Psoas muscle (tissue), 8 donors: ENCODE data around the gene PGK1. TPM values are rescaled to one million over a fixed set of nuclear protein-coding genes. Genes with fewer than 3 reads are reported as not detected.
"Not testable (repeated sequence)": the region's sequence is repeated elsewhere in the genome, so short reads cannot be mapped to it uniquely, and the experiment has no call there.

Experiments
- ATAC-seq, 4 donors: fragments of 200-7000 bp; cut with Tn5 transposase; one replicate each; pipeline ENCODE4 v1.9.1; 2020; ENCODE audit warnings: moderate library complexity in 3 of 4, mild to moderate bottlenecking in 2 of 4
- DNase-seq, 2 donors: peaks; one replicate each; pipeline ENCODE4 v3.0.0-alpha.2; 2020
- H3K27ac ChIP-seq: fragments of 200-600 bp; one replicate; pipeline ENCODE4 v1.8.0; 2022
- H3K27me3 ChIP-seq, 3 donors: fragments of 200-600 bp in 1 of 3; one replicate each; pipeline versions ENCODE4 v1.6.1 to v1.8.0; 2013 to 2022; ENCODE audit warnings: low read length in 2 of 3, mild to moderate bottlenecking in 2 of 3, moderate library complexity in 1 of 3; ENCODE audit not compliant: insufficient read depth in 3 of 3
- H3K36me3 ChIP-seq, 2 donors: fragments of 200-600 bp in 1 of 2; one replicate each; pipeline versions ENCODE4 v1.6.1 to v1.8.0; 2013 to 2022; ENCODE audit warnings: low read depth in 1 of 2, mild to moderate bottlenecking in 1 of 2, moderate library complexity in 1 of 2; ENCODE audit not compliant: insufficient read depth in 1 of 2
- H3K4me1 ChIP-seq: fragments of 200-600 bp; one replicate; pipeline ENCODE4 v1.8.0; 2022
- H3K4me3 ChIP-seq: fragments of 200-600 bp; one replicate; pipeline ENCODE4 v1.8.0; 2022; ENCODE audit warnings: mild to moderate bottlenecking
- H3K9me3 ChIP-seq: fragments of 200-600 bp; one replicate; pipeline ENCODE4 v1.8.0; 2022
- CTCF ChIP-seq: fragments of 200-600 bp; IDR thresholded peaks from one replicate; pipeline ENCODE4 v1.8.0; 2022; ENCODE audit warnings: antibody characterized with exemption
- WGBS, 3 donors: extraction: QIAGEN DNeasy Blood & Tissue Kit; methylation state at CpG; one replicate each; pipeline versions ENCODE4 v1.1.6 to v1.1.7; 2013; 5-methylcytosine and 5-hydroxymethylcytosine counted together
- intact Hi-C, 2 donors: fragments of 100-400 bp; cut with DNase I; formaldehyde crosslinking; loops; one replicate each; pipeline versions ENCODE4 v1.11.0 to v1.14.2; 2022
- polyA plus RNA-seq, 3 donors: library from polyadenylated mRNA; stranded (reverse); fragments of 200-250 nt; gene quantifications; one replicate each; pipeline ENCODE4 v1.2.3, GENCODE V29; 2013
- total RNA-seq, 4 donors: library from RNA; stranded (reverse); fragmentation: NEBNext Ultra II Directional in 2 of 4; extraction: Animal tissue kit (Norgen Biotek cat#: 25700) in 2 of 4; gene quantifications; one replicate each; pipeline versions ENCODE4 v1.2.1 to v1.2.4, GENCODE V29; 2021 to 2023
- donor health status: healthy with polysubstance abuse.
- donor health status: DM: no; HTN: no; CAD: no; lungs with moderate emphysema.
- donor health status: Bipolar disorder and iron deficiency.
- donor health status: healthy.
- donor health status: DM: yes; HTN: yes; CAD: no.
- donor health status: DM: no; HTN: no; CAD: no.
- donor health status: DM: no; HTN: no; CAD: no.
- donor health status: DM: yes; HTN: yes; CAD: no.

Gene PGK1
- total and polyA plus RNA-seq, 7 donors: 234 to 372 (median 290) TPM

- Histone ChIP-seq H3K27ac (no peak overlapping the region), H3K9me3 (no peaks in the 10 kb centered on the region), H3K4me3 (no peak overlapping the region), H3K4me1 (no peaks in the 10 kb centered on the region), H3K36me3 (no peaks in the 10 kb centered on the region), H3K27me3 (peaks cover 0 to 1% (median 0%) of the 10 kb centered on the region in 3 donors)
- 67 to 100% (median 77%) methylated on average over 1 of the region's 1 CpG for WGBS, 3 donors
- intact Hi-C loops: loop anchor here in 1 of 2 donors (2.0 kb wide), 1 partner anchor 49 kb away; no protein-coding TSS in a partner anchor
- no peak for ATAC-seq
- DNase-seq: no peak
- no peak for TF ChIP-seq CTCF
These were observed 37.9 kb upstream of the PGK1 start for GRCh38 chrX:78066110-78066509.

GRCh38 chrX:78071331-78071730 is 32.7 kb upstream of the PGK1 start:
- Histone ChIP-seq H3K4me3 (no peak overlapping the region), H3K27ac (no peak overlapping the region), H3K4me1 (no peaks in the 10 kb centered on the region), H3K36me3 (no peaks in the 10 kb centered on the region), H3K9me3 (peaks cover 3% of the 10 kb centered on the region), H3K27me3 (no peaks in the 10 kb centered on the region)
- intact Hi-C loops: no loop called here
- WGBS, 3 donors: 69 to 93% (median 85%) methylated on average over 3 of the region's 3 CpGs
- DNase-seq: no peak
- no peak for ATAC-seq
- TF ChIP-seq CTCF: no peak

- H3K36me3 ChIP-seq, H3K4me1 ChIP-seq, intact Hi-C loops, H3K4me3 ChIP-seq, DNase-seq, H3K27ac ChIP-seq, H3K9me3 ChIP-seq, ATAC-seq, H3K27me3 ChIP-seq: not testable (repeated sequence)
- WGBS, 3 donors: 85 to 89% (median 89%) methylated on average over 14 of the region's 14 CpGs
These were observed 30.6 kb upstream of the PGK1 start for GRCh38 chrX:78073147-78074077.

- DNase-seq (no peak), ATAC-seq (no peak)
- intact Hi-C loops: no loop called here
- no peak overlapping the region for H3K4me3 ChIP-seq
- no peak for TF ChIP-seq CTCF
- H3K27me3 ChIP-seq: no peaks in the 10 kb centered on the region
- H3K4me1 ChIP-seq: no peaks in the 10 kb centered on the region
- H3K36me3 ChIP-seq: no peaks in the 10 kb centered on the region
- H3K27ac ChIP-seq: no peak overlapping the region
- H3K9me3 ChIP-seq: peaks cover 3% of the 10 kb centered on the region
These were observed 30.0 kb upstream of the PGK1 start for GRCh38 chrX:78074088-78074487.

- Histone ChIP-seq H3K9me3 (peaks cover 3% of the 10 kb centered on the region), H3K4me1 (no peaks in the 10 kb centered on the region), H3K27me3 (no peaks in the 10 kb centered on the region), H3K27ac (no peak overlapping the region), H3K36me3 (no peaks in the 10 kb centered on the region), H3K4me3 (no peak overlapping the region)
- WGBS, 3 donors: 80 to 90% (median 83%) methylated on average over 5 of the region's 5 CpGs
- intact Hi-C loops: no loop called here
- TF ChIP-seq CTCF: no peak
- no peak for DNase-seq
- ATAC-seq: no peak
These were observed 28.2 kb upstream of the PGK1 start for GRCh38 chrX:78075787-78076389.

- H3K9me3 ChIP-seq, H3K27ac ChIP-seq, intact Hi-C loops, H3K27me3 ChIP-seq, DNase-seq, ATAC-seq, H3K4me3 ChIP-seq, H3K36me3 ChIP-seq, H3K4me1 ChIP-seq: not testable (repeated sequence)
- 88 to 97% (median 96%) methylated on average over 5 to 6 of the region's 6 CpGs for WGBS, 3 donors
These were observed 22.6 kb upstream of the PGK1 start for GRCh38 chrX:78081413-78081812.
